Activated CD8-positive, alpha-beta memory T cell treated with anti-CD3 and anti-CD28 coated beads for 36 hours (primary cell): Measurements from ENCODE around the gene CLPSL1. TPM values are rescaled to one million over a fixed set of nuclear protein-coding genes. Genes with fewer than 3 reads are reported as not detected.

Source experiments
- CTCF ChIA-PET: fragments of 350-600 bp; sonication (Branson Sonifier 250); formaldehyde crosslinking; loops from one replicate; lab custom pipeline; 2021; ENCODE audit warnings: antibody characterized with exemption; lab: Charles Lee
- POLR2A ChIA-PET: fragments of 350-600 bp; sonication (Branson Sonifier 250); formaldehyde crosslinking; loops from one replicate; lab custom pipeline; 2021; ENCODE audit warnings: antibody characterized with exemption; lab: Charles Lee
- total RNA-seq, 2 experiments: library from RNA; stranded (reverse); gene quantifications; one replicate each; pipeline ENCODE4 v1.2.3, GENCODE V29; 2021

The CLPSL1 gene
- total RNA-seq, 2 experiments from 2014 or later: not detected

- POLR2A ChIA-PET: no interaction called here
These were observed 26.2 kb upstream of the CLPSL1 start for GRCh38 chr6:35754452-35755277.

GRCh38 chr6:35755278-35755924, 25.4 kb upstream of the CLPSL1 start:
- POLR2A ChIA-PET: no interaction called here
- CTCF ChIA-PET: no interaction called here

More at GRCh38 chr6:35754452-35755277, 26.2 kb upstream of the CLPSL1 start:
- CTCF ChIA-PET: interaction anchor here (0.9 kb wide), 1 partner anchor 19 kb away, joined by 3 read pairs; no protein-coding TSS in a partner anchor

- ChIA-PET CTCF (no interaction called here), POLR2A (no interaction called here)
These were observed 23.2 kb upstream of the CLPSL1 start for GRCh38 chr6:35757456-35758123.

GRCh38 chr6:35759426-35759825, 21.4 kb upstream of the CLPSL1 start:
- CTCF ChIA-PET: no interaction called here

GRCh38 chr6:35765739-35766138, 15.1 kb upstream of the CLPSL1 start:
- POLR2A ChIA-PET: no interaction called here
- CTCF ChIA-PET: no interaction called here

More at GRCh38 chr6:35759426-35759825, 21.4 kb upstream of the CLPSL1 start:
- POLR2A ChIA-PET: no interaction called here

GRCh38 chr6:35769211-35769610, 11.6 kb upstream of the CLPSL1 start:
- ChIA-PET CTCF (interaction anchor here (0.8 to 1.2 kb wide), 3 partner anchors 16 to 217 kb away, joined by 3 to 5 read pairs (median 3); no protein-coding TSS in a partner anchor), POLR2A (no interaction called here)

- ChIA-PET POLR2A (no interaction called here), CTCF (no interaction called here)
These were observed 9.5 kb upstream of the CLPSL1 start for GRCh38 chr6:35771343-35771627.

GRCh38 chr6:35774116-35774794, 6.6 kb upstream of the CLPSL1 start:
- ChIA-PET POLR2A (no interaction called here), CTCF (no interaction called here)

- POLR2A ChIA-PET: no interaction called here
- CTCF ChIA-PET: no interaction called here
These were observed 5.8 kb upstream of the CLPSL1 start for GRCh38 chr6:35775031-35775430.

- CTCF ChIA-PET: no interaction called here
- POLR2A ChIA-PET: no interaction called here
These were observed 4.2 kb upstream of the CLPSL1 start, which contains the start of gene CLPSL2 for GRCh38 chr6:35776364-35777215. CLPSL2 (plus strand) TSS chr6:35776598; CDS start chr6:35776619, 21 bp downstream.

- ChIA-PET CTCF (no interaction called here), POLR2A (no interaction called here)
These were observed 3.3 kb upstream of the CLPSL1 start for GRCh38 chr6:35777356-35778102.

GRCh38 chr6:35778437-35778836, 2.4 kb upstream of the CLPSL1 start:
- CTCF ChIA-PET: no interaction called here
- POLR2A ChIA-PET: no interaction called here

GRCh38 chr6:35781290-35781689, 471 bp downstream of the CLPSL1 start:
- ChIA-PET POLR2A (no interaction called here), CTCF (no interaction called here)

GRCh38 chr6:35782424-35782823, 1.6 kb downstream of the CLPSL1 start:
- ChIA-PET CTCF (no interaction called here), POLR2A (no interaction called here)

GRCh38 chr6:35784200-35784599, 3.4 kb downstream of the CLPSL1 start:
- ChIA-PET POLR2A (no interaction called here), CTCF (interaction anchor here (0.7 kb wide), 1 partner anchor 74 kb away, joined by 4 read pairs; no protein-coding TSS in a partner anchor)

GRCh38 chr6:35786272-35786671, 5.5 kb downstream of the CLPSL1 start:
- ChIA-PET CTCF (no interaction called here), POLR2A (no interaction called here)

- POLR2A ChIA-PET: no interaction called here
- CTCF ChIA-PET: no interaction called here
These were observed 6.0 kb downstream of the CLPSL1 start for GRCh38 chr6:35786810-35787209.
